ENCODE measurements around the gene PRDM1.

Gene PRDM1

GRCh38 chr6:106056060-106056745, 29.9 kb upstream of the PRDM1 start:
- Histone ChIP-seq H3K4me1 (ENCODE audit: control insufficient read depth, insufficient read depth, low read length) (no peaks in the 10 kb centered on the region), H3K9ac (ENCODE audit: low read length) (no peak overlapping the region), H3K4me3 (ENCODE audit: low read length) (no peak overlapping the region), H3K27ac (ENCODE audit: low read depth, low read length) (no peak overlapping the region), H3K36me3 (ENCODE audit: control insufficient read depth, insufficient read depth, low read length) (no peaks in the 10 kb centered on the region), H3K27me3 (ENCODE audit: control insufficient read depth, insufficient read depth, low read length) (no peaks in the 10 kb centered on the region)

- Histone ChIP-seq H3K27me3 (ENCODE audit: control insufficient read depth, insufficient read depth, low read length) (no peaks in the 10 kb centered on the region), H3K36me3 (ENCODE audit: control insufficient read depth, insufficient read depth, low read length) (no peaks in the 10 kb centered on the region), H3K9ac (ENCODE audit: low read length) (no peak overlapping the region), H3K4me3 (ENCODE audit: low read length) (no peak overlapping the region), H3K4me1 (ENCODE audit: control insufficient read depth, insufficient read depth, low read length) (no peaks in the 10 kb centered on the region), H3K27ac (ENCODE audit: low read depth, low read length) (no peak overlapping the region)
Measured at GRCh38 chr6:106056746-106057390, 29.3 kb upstream of the PRDM1 start.

- H3K27me3 ChIP-seq (ENCODE audit: control insufficient read depth, insufficient read depth, low read length): no peaks in the 10 kb centered on the region
- no peaks in the 10 kb centered on the region for H3K36me3 ChIP-seq (ENCODE audit: control insufficient read depth, insufficient read depth, low read length)
- H3K27ac ChIP-seq (ENCODE audit: low read depth, low read length): no peak overlapping the region
- H3K9ac ChIP-seq (ENCODE audit: low read length): no peak overlapping the region
- H3K4me3 ChIP-seq (ENCODE audit: low read length): no peak overlapping the region
- no peaks in the 10 kb centered on the region for H3K4me1 ChIP-seq (ENCODE audit: control insufficient read depth, insufficient read depth, low read length)
Measured at GRCh38 chr6:106059331-106059730, 26.8 kb upstream of the PRDM1 start.

GRCh38 chr6:106060167-106060566, 26.0 kb upstream of the PRDM1 start:
- H3K27me3 ChIP-seq (ENCODE audit: control insufficient read depth, insufficient read depth, low read length): no peaks in the 10 kb centered on the region
- H3K9ac ChIP-seq (ENCODE audit: low read length): no peak overlapping the region
- H3K4me1 ChIP-seq (ENCODE audit: control insufficient read depth, insufficient read depth, low read length): no peaks in the 10 kb centered on the region
- H3K36me3 ChIP-seq (ENCODE audit: control insufficient read depth, insufficient read depth, low read length): no peaks in the 10 kb centered on the region
- no peak overlapping the region for H3K4me3 ChIP-seq (ENCODE audit: low read length)
- no peak overlapping the region for H3K27ac ChIP-seq (ENCODE audit: low read depth, low read length)

- no peak overlapping the region for H3K27ac ChIP-seq (ENCODE audit: low read depth, low read length)
- H3K27me3 ChIP-seq (ENCODE audit: control insufficient read depth, insufficient read depth, low read length): no peaks in the 10 kb centered on the region
- no peak overlapping the region for H3K4me3 ChIP-seq (ENCODE audit: low read length)
- H3K4me1 ChIP-seq (ENCODE audit: control insufficient read depth, insufficient read depth, low read length): no peaks in the 10 kb centered on the region
- no peaks in the 10 kb centered on the region for H3K36me3 ChIP-seq (ENCODE audit: control insufficient read depth, insufficient read depth, low read length)
- no peak overlapping the region for H3K9ac ChIP-seq (ENCODE audit: low read length)
Measured at GRCh38 chr6:106063448-106063850, 22.7 kb upstream of the PRDM1 start.

GRCh38 chr6:106064142-106064541, 22.0 kb upstream of the PRDM1 start:
- Histone ChIP-seq H3K9ac (ENCODE audit: low read length) (no peak overlapping the region), H3K27me3 (ENCODE audit: control insufficient read depth, insufficient read depth, low read length) (no peaks in the 10 kb centered on the region), H3K4me3 (ENCODE audit: low read length) (no peak overlapping the region), H3K36me3 (ENCODE audit: control insufficient read depth, insufficient read depth, low read length) (no peaks in the 10 kb centered on the region), H3K4me1 (ENCODE audit: control insufficient read depth, insufficient read depth, low read length) (no peaks in the 10 kb centered on the region), H3K27ac (ENCODE audit: low read depth, low read length) (no peak overlapping the region)

GRCh38 chr6:106064756-106065155, 21.4 kb upstream of the PRDM1 start:
- Histone ChIP-seq H3K36me3 (ENCODE audit: control insufficient read depth, insufficient read depth, low read length) (no peaks in the 10 kb centered on the region), H3K9ac (ENCODE audit: low read length) (no peak overlapping the region), H3K27ac (ENCODE audit: low read depth, low read length) (no peak overlapping the region), H3K4me3 (ENCODE audit: low read length) (no peak overlapping the region), H3K4me1 (ENCODE audit: control insufficient read depth, insufficient read depth, low read length) (no peaks in the 10 kb centered on the region), H3K27me3 (ENCODE audit: control insufficient read depth, insufficient read depth, low read length) (no peaks in the 10 kb centered on the region)

- no peak overlapping the region for H3K9ac ChIP-seq (ENCODE audit: low read length)
- H3K27me3 ChIP-seq (ENCODE audit: control insufficient read depth, insufficient read depth, low read length): no peaks in the 10 kb centered on the region
- no peak overlapping the region for H3K27ac ChIP-seq (ENCODE audit: low read depth, low read length)
- no peaks in the 10 kb centered on the region for H3K4me1 ChIP-seq (ENCODE audit: control insufficient read depth, insufficient read depth, low read length)
- H3K4me3 ChIP-seq (ENCODE audit: low read length): no peak overlapping the region
- H3K36me3 ChIP-seq (ENCODE audit: control insufficient read depth, insufficient read depth, low read length): no peaks in the 10 kb centered on the region
Measured at GRCh38 chr6:106066989-106067388, 19.1 kb upstream of the PRDM1 start.

GRCh38 chr6:106069478-106069877, 16.7 kb upstream of the PRDM1 start:
- Histone ChIP-seq H3K27me3 (ENCODE audit: control insufficient read depth, insufficient read depth, low read length) (no peaks in the 10 kb centered on the region), H3K4me1 (ENCODE audit: control insufficient read depth, insufficient read depth, low read length) (no peaks in the 10 kb centered on the region), H3K27ac (ENCODE audit: low read depth, low read length) (no peak overlapping the region)

GRCh38 chr6:106070636-106071035, 15.5 kb upstream of the PRDM1 start:
- no peaks in the 10 kb centered on the region for H3K4me1 ChIP-seq (ENCODE audit: control insufficient read depth, insufficient read depth, low read length)

More at GRCh38 chr6:106069478-106069877, 16.7 kb upstream of the PRDM1 start:
- no peaks in the 10 kb centered on the region for H3K36me3 ChIP-seq (ENCODE audit: control insufficient read depth, insufficient read depth, low read length)
- no peak overlapping the region for H3K4me3 ChIP-seq (ENCODE audit: low read length)
- H3K9ac ChIP-seq (ENCODE audit: low read length): no peak overlapping the region

GRCh38 chr6:106072501-106073090, 13.5 kb upstream of the PRDM1 start:
- Histone ChIP-seq H3K36me3 (ENCODE audit: control insufficient read depth, insufficient read depth, low read length) (no peaks in the 10 kb centered on the region), H3K27ac (ENCODE audit: low read depth, low read length) (no peak overlapping the region), H3K27me3 (ENCODE audit: control insufficient read depth, insufficient read depth, low read length) (no peaks in the 10 kb centered on the region), H3K9ac (ENCODE audit: low read length) (no peak overlapping the region), H3K4me3 (ENCODE audit: low read length) (no peak overlapping the region), H3K4me1 (ENCODE audit: control insufficient read depth, insufficient read depth, low read length) (no peaks in the 10 kb centered on the region)

More at GRCh38 chr6:106070636-106071035, 15.5 kb upstream of the PRDM1 start:
- Histone ChIP-seq H3K27me3 (ENCODE audit: control insufficient read depth, insufficient read depth, low read length) (no peaks in the 10 kb centered on the region), H3K36me3 (ENCODE audit: control insufficient read depth, insufficient read depth, low read length) (no peaks in the 10 kb centered on the region), H3K27ac (ENCODE audit: low read depth, low read length) (no peak overlapping the region), H3K9ac (ENCODE audit: low read length) (no peak overlapping the region), H3K4me3 (ENCODE audit: low read length) (no peak overlapping the region)

- Histone ChIP-seq H3K4me1 (ENCODE audit: control insufficient read depth, insufficient read depth, low read length) (no peaks in the 10 kb centered on the region), H3K27ac (ENCODE audit: low read depth, low read length) (no peak overlapping the region), H3K27me3 (ENCODE audit: control insufficient read depth, insufficient read depth, low read length) (no peaks in the 10 kb centered on the region), H3K9ac (ENCODE audit: low read length) (no peak overlapping the region), H3K36me3 (ENCODE audit: control insufficient read depth, insufficient read depth, low read length) (no peaks in the 10 kb centered on the region), H3K4me3 (ENCODE audit: low read length) (no peak overlapping the region)
Measured at GRCh38 chr6:106074146-106074545, 12.0 kb upstream of the PRDM1 start.

GRCh38 chr6:106076139-106076538, 10.0 kb upstream of the PRDM1 start:
- H3K36me3 ChIP-seq (ENCODE audit: control insufficient read depth, insufficient read depth, low read length): no peaks in the 10 kb centered on the region
- H3K4me3 ChIP-seq (ENCODE audit: low read length): no peak overlapping the region
- no peaks in the 10 kb centered on the region for H3K27me3 ChIP-seq (ENCODE audit: control insufficient read depth, insufficient read depth, low read length)
- H3K9ac ChIP-seq (ENCODE audit: low read length): no peak overlapping the region
- H3K27ac ChIP-seq (ENCODE audit: low read depth, low read length): no peak overlapping the region
- H3K4me1 ChIP-seq (ENCODE audit: control insufficient read depth, insufficient read depth, low read length): no peaks in the 10 kb centered on the region
